ENCODE data around the gene DPH7. TPM values are rescaled to one million over a fixed set of nuclear protein-coding genes. Genes with fewer than 3 reads are reported as not detected.
"Not testable (repeated sequence)": the region's sequence is repeated elsewhere in the genome, so short reads cannot be mapped to it uniquely, and the experiment has no call there.

DPH7 gene
- total RNA-seq (10 to 100 TPM; 21.7 to 43.2 TPM), polyA plus RNA-seq (ENCODE audit: insufficient read length in 2 of 2) (10 to 100 TPM; 47.6 to 82.1 TPM)
- long read RNA-seq, donor 1, partial matches to known transcripts: 0 of 2 reads
- long read RNA-seq, donor 1, other reads (novel, unspliced or antisense): 0 of 2 reads
- long read RNA-seq, donor 2, partial matches to known transcripts: 0 of 1 reads
- long read RNA-seq, donor 2, other reads (novel, unspliced or antisense): 0 of 1 reads
- long read RNA-seq, donor 3: 0 reads
- long read RNA-seq, donor 4, transcript DPH7-201 (9 exons, 1,847 nt): major isoform, 5 of 8 reads
- long read RNA-seq, donor 4, partial matches to known transcripts: 0 of 8 reads
- long read RNA-seq, donor 4, other reads (novel, unspliced or antisense): 0 of 8 reads

DNA sequence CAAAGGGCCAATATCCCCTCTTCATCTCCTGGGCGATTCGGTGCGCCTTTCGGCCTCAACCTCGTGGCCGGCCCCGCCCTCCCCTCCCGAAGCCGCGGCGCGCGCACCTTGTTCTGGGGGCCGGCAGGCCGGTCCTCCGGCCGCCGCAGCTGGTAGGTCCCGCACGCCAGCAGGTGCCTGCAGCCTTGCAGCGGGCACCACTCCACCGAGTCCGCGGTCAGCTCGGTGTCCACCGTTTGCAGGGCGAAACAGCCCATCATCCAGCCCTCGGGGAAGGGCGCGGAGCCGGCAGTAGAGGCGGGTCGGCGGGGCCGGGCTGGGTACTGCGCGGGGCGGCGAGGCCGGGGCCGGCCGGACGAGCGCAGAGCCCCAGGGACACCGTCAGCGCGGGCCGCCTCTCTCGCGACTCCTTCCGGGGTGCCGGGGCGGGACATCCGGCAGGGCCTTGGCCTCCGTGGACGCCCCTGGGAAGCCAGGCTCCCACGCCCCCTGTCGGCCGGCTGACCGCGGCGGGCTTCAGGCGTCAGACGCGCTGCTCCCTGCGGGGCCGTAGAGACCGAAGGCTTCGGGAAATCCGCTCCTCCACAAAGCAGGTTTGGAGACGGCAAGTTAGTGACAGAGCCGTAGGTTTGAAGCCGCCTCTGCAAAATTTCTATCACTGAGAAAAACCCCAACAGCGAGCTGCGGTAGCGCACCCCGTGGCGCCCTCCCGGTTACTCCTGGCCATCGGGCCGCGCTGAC, at the start of gene DPH7:
TSS of gene DPH7 (minus strand) at position 408 of the 741 bp plus-strand sequence. CDS start at position 260, 148 bp downstream.
- Histone ChIP-seq H3K27me3 (ENCODE audit: control insufficient read depth, insufficient read depth, low read length) (no peaks in the 10 kb centered on the region), H3K9me3 (ENCODE audit: control insufficient read depth, insufficient read depth, low read length) (no peaks in the 10 kb centered on the region), H3K27ac (ENCODE audit: low read depth, low read length) (peak within 1 kb of the TSS; percentile 71), H3K4me1 (ENCODE audit: control insufficient read depth, insufficient read depth, low read length) (peaks cover 31% of the 10 kb centered on the region), H3K36me3 (ENCODE audit: control insufficient read depth, insufficient read depth, low read length) (peaks cover 71% of the 10 kb centered on the region), H3K4me3 (ENCODE audit: low read depth, low read length) (peak within 1 kb of the TSS; percentile 53)
- WGBS (ENCODE audit: insufficient coverage): under 1% methylated on average over 82 of the region's 82 CpGs
- DNase-seq (ENCODE audit: low read depth in 4 of 6, low spot score in 6 of 6): peak; percentile 81 to 98 (median 92)

GRCh38 chr9:137627406-137627805, 48.7 kb upstream of the DPH7 start:
- H3K27me3 ChIP-seq (ENCODE audit: control insufficient read depth, insufficient read depth, low read length); H3K27ac ChIP-seq (ENCODE audit: low read depth, low read length); DNase-seq (ENCODE audit: low read depth in 4 of 6, low spot score in 6 of 6); H3K4me3 ChIP-seq (ENCODE audit: low read depth, low read length); H3K9me3 ChIP-seq (ENCODE audit: control insufficient read depth, insufficient read depth, low read length); H3K4me1 ChIP-seq (ENCODE audit: control insufficient read depth, insufficient read depth, low read length): not testable (repeated sequence)
- 93% methylated on average over 9 of the region's 14 CpGs for WGBS (ENCODE audit: insufficient coverage)
- H3K36me3 ChIP-seq (ENCODE audit: control insufficient read depth, insufficient read depth, low read length): peaks cover 10% of the 10 kb centered on the region

DNA sequence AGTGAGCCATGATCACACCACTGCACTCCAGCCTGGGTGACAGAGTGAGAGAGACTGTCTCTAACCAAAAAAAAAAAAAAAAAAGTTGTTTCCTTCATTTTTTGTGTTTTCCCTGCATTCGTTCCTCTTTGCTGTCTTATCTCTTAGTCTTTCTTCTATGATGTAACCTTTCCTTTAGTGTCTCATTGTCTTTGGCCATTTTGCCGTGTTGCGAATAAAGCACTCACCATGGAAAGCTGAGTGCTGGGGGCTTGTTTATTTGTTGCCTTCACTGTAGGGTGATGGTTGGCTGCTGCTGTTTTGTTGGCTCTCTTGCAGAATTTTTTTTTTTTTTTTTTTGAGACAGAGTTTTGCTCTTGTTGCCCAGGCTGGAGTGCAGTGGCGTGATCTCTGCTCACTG, 47.7 kb upstream of the DPH7 start:
- Histone ChIP-seq H3K27ac (ENCODE audit: low read depth, low read length) (no peak overlapping the region), H3K4me1 (ENCODE audit: control insufficient read depth, insufficient read depth, low read length) (peaks cover 5% of the 10 kb centered on the region), H3K4me3 (ENCODE audit: low read depth, low read length) (no peak overlapping the region), H3K9me3 (ENCODE audit: control insufficient read depth, insufficient read depth, low read length) (no peaks in the 10 kb centered on the region), H3K36me3 (ENCODE audit: control insufficient read depth, insufficient read depth, low read length) (peaks cover 11% of the 10 kb centered on the region), H3K27me3 (ENCODE audit: control insufficient read depth, insufficient read depth, low read length) (no peaks in the 10 kb centered on the region)
- DNase-seq (ENCODE audit: low read depth in 4 of 6, low spot score in 6 of 6): no peak
- 89% methylated on average over 3 of the region's 4 CpGs for WGBS (ENCODE audit: insufficient coverage)

- H3K4me3 ChIP-seq (ENCODE audit: low read depth, low read length); H3K9me3 ChIP-seq (ENCODE audit: control insufficient read depth, insufficient read depth, low read length); H3K27ac ChIP-seq (ENCODE audit: low read depth, low read length); H3K27me3 ChIP-seq (ENCODE audit: control insufficient read depth, insufficient read depth, low read length); DNase-seq (ENCODE audit: low read depth in 4 of 6, low spot score in 6 of 6): not testable (repeated sequence)
- WGBS (ENCODE audit: insufficient coverage): 77% methylated on average over 3 of the region's 8 CpGs
- H3K4me1 ChIP-seq (ENCODE audit: control insufficient read depth, insufficient read depth, low read length): peaks cover 24% of the 10 kb centered on the region
- peaks cover 16% of the 10 kb centered on the region for H3K36me3 ChIP-seq (ENCODE audit: control insufficient read depth, insufficient read depth, low read length)
Observed at GRCh38 chr9:137622211-137622610, 43.5 kb upstream of the DPH7 start.

- peaks cover 20% of the 10 kb centered on the region for H3K36me3 ChIP-seq (ENCODE audit: control insufficient read depth, insufficient read depth, low read length)
- DNase-seq (ENCODE audit: low read depth in 4 of 6, low spot score in 6 of 6): no peak
- no peak overlapping the region for H3K27ac ChIP-seq (ENCODE audit: low read depth, low read length)
- peaks cover 30% of the 10 kb centered on the region for H3K4me1 ChIP-seq (ENCODE audit: control insufficient read depth, insufficient read depth, low read length)
- no peak overlapping the region for H3K4me3 ChIP-seq (ENCODE audit: low read depth, low read length)
- no peaks in the 10 kb centered on the region for H3K9me3 ChIP-seq (ENCODE audit: control insufficient read depth, insufficient read depth, low read length)
- H3K27me3 ChIP-seq (ENCODE audit: control insufficient read depth, insufficient read depth, low read length): no peaks in the 10 kb centered on the region
- WGBS (ENCODE audit: insufficient coverage): 29% methylated on average over 2 of the region's 6 CpGs
Observed at GRCh38 chr9:137621131-137621757, 42.5 kb upstream of the DPH7 start.

DNA sequence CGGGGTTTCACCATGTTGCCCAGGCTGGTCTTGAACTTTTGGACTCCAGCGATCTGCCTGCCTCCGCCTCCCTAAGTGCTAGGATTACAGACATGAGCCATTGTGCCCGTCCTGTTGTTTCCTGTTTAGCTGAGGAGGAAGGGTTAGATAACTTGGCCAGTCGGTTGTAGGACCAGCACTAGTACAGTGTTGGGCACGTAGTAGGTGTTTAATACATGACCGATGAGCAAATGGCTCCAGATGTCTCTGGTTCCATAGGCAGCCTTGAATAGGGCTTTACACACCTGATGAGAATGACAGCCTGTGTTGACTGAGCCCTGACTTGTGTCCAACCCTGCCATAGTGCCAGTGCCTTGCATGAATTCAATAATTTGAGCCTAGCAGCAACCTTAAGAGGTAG, 41.9 kb upstream of the DPH7 start:
- Histone ChIP-seq H3K36me3 (ENCODE audit: control insufficient read depth, insufficient read depth, low read length) (peaks cover 27% of the 10 kb centered on the region), H3K9me3 (ENCODE audit: control insufficient read depth, insufficient read depth, low read length) (no peaks in the 10 kb centered on the region), H3K4me3 (ENCODE audit: low read depth, low read length) (no peak overlapping the region), H3K4me1 (ENCODE audit: control insufficient read depth, insufficient read depth, low read length) (peaks cover 30% of the 10 kb centered on the region), H3K27me3 (ENCODE audit: control insufficient read depth, insufficient read depth, low read length) (no peaks in the 10 kb centered on the region), H3K27ac (ENCODE audit: low read depth, low read length) (no peak overlapping the region)
- 89% methylated on average over 7 of the region's 7 CpGs for WGBS (ENCODE audit: insufficient coverage)
- no peak for DNase-seq (ENCODE audit: low read depth in 4 of 6, low spot score in 6 of 6)

- H3K27ac ChIP-seq (ENCODE audit: low read depth, low read length): no peak overlapping the region
- no CpG with 5 or more reads among the region's 4 CpGs for WGBS (ENCODE audit: insufficient coverage)
- no peaks in the 10 kb centered on the region for H3K9me3 ChIP-seq (ENCODE audit: control insufficient read depth, insufficient read depth, low read length)
- H3K27me3 ChIP-seq (ENCODE audit: control insufficient read depth, insufficient read depth, low read length): no peaks in the 10 kb centered on the region
- H3K4me1 ChIP-seq (ENCODE audit: control insufficient read depth, insufficient read depth, low read length): peaks cover 30% of the 10 kb centered on the region
- no peak for DNase-seq (ENCODE audit: low read depth in 4 of 6, low spot score in 6 of 6)
- H3K4me3 ChIP-seq (ENCODE audit: low read depth, low read length): peak overlapping the region; percentile 71
- H3K36me3 ChIP-seq (ENCODE audit: control insufficient read depth, insufficient read depth, low read length): peaks cover 32% of the 10 kb centered on the region
Observed at GRCh38 chr9:137620048-137620405, 41.3 kb upstream of the DPH7 start.

DNA sequence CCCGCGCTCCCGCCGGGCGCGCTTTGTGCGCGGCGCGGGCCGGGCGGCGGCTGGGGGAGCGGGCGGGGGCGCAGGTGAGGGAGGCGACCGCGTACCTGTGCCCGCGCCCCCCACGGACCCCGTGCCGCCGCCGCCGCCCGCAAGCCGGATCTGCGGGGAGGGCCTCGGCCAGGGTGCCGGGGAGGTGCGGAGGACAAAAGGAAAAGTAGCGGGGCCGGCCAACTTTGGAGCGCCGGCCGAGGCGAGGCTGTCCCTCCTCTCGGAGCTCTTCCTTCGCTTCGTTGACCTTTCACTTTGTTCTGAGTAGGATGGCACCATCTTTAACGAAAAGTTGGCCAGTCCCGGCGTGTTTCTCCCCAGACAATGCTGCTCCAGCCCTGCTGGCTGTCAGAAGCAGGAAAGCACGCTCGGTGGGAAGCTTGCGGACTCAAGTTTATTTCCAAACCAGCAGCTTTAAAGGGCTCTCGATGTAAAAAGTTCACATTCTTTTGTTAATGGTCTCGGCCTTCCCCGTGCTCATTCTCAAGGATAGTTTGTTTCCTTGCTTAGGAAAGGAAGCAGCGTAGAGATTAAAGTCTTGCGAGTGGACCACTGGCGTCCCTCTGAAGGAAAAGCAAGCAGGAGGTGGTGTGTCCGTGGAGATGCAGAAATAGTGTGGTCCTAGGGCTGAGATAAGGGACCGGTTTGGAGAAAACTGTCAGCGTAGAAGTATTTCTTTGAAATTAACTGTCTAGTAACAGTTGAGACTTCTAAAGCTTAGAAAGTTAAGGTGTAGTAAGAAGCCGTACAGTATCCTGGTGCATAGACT, 40.7 kb upstream of the DPH7 start:
- H3K27ac ChIP-seq (ENCODE audit: low read depth, low read length): peak overlapping the region; percentile 75
- peaks cover 37% of the 10 kb centered on the region for H3K36me3 ChIP-seq (ENCODE audit: control insufficient read depth, insufficient read depth, low read length)
- H3K9me3 ChIP-seq (ENCODE audit: control insufficient read depth, insufficient read depth, low read length): no peaks in the 10 kb centered on the region
- no peaks in the 10 kb centered on the region for H3K27me3 ChIP-seq (ENCODE audit: control insufficient read depth, insufficient read depth, low read length)
- WGBS (ENCODE audit: insufficient coverage): under 1% methylated on average over 58 of the region's 58 CpGs
- DNase-seq (ENCODE audit: low read depth in 4 of 6, low spot score in 6 of 6): peak in 2 of 6 donors; percentile 60 to 61
- H3K4me1 ChIP-seq (ENCODE audit: control insufficient read depth, insufficient read depth, low read length): peaks cover 30% of the 10 kb centered on the region
- peak overlapping the region; percentile 71 for H3K4me3 ChIP-seq (ENCODE audit: low read depth, low read length)
